Left cardiac atrium (tissue), 4 donors: ENCODE data around the gene SEL1L2. TPM values are rescaled to one million over a fixed set of nuclear protein-coding genes. Genes with fewer than 3 reads are reported as not detected.
"Not testable (repeated sequence)": the region's sequence is repeated elsewhere in the genome, so short reads cannot be mapped to it uniquely, and the experiment has no call there.

Experiments
- ATAC-seq, 2 donors: fragments of 200-7000 bp; cut with Tn5 transposase; one replicate each; pipeline ENCODE4 v1.9.1; 2020; ENCODE audit warnings: mild to moderate bottlenecking in 2 of 2, moderate library complexity in 2 of 2
- DNase-seq: peaks from one replicate; pipeline ENCODE4 v3.0.0-alpha.2; 2020
- intact Hi-C, 2 donors: fragments of 100-400 bp; cut with DNase I; formaldehyde crosslinking; loops; one replicate each; pipeline versions ENCODE4 v1.14.1 to v1.15.1; 2022 to 2023
- long read RNA-seq: library from polyadenylated mRNA; unstranded; transcript quantifications from one replicate; pipeline ENCODE4 v2.0.0, GENCODE V29; 2021
- total RNA-seq, 2 donors: library from RNA; stranded (reverse); fragmentation: NEBNext Ultra II Directional; extraction: Animal tissue kit (Norgen Biotek cat#: 25700); gene quantifications; one replicate each; pipeline ENCODE4 v1.2.1, GENCODE V29; 2021
- donor health status: DM: no; HTN: yes; CAD: no.
- donor health status: DM: no; HTN: yes; CAD: no; lungs with severe emphysema.
- donor health status: DM: yes; HTN: yes; CAD: no.
- donor health status: Dilated cardiomyopathy.

The SEL1L2 gene
- total RNA-seq, result under 1 TPM in 1 of 2 donors, not detected in 1; 0.91 TPM
- long read RNA-seq, result 0 reads

GRCh38 chr20:13990465-13990864 is at the start of gene SEL1L2:
SEL1L2 (minus strand) TSS chr20:13990614; CDS start chr20:13990534, 80 bp downstream.
- intact Hi-C loops, result no loop called here
- ATAC-seq, result no peak

GRCh38 chr20:14036567-14036966 is 46.2 kb upstream of the SEL1L2 start:
- ATAC-seq, result no peak
- no peak for DNase-seq
- intact Hi-C loops, result no loop called here

More at GRCh38 chr20:13990465-13990864, at the start of gene SEL1L2:
- DNase-seq, result no peak

GRCh38 chr20:14033310-14033709 is 42.9 kb upstream of the SEL1L2 start:
- no peak for DNase-seq
- ATAC-seq, result no peak
- intact Hi-C loops, result no loop called here

- DNase-seq (no peak), ATAC-seq (no peak)
- intact Hi-C loops, result no loop called here
Observed at GRCh38 chr20:14030991-14031390, 40.6 kb upstream of the SEL1L2 start.

GRCh38 chr20:14012671-14013070 is 22.3 kb upstream of the SEL1L2 start:
- intact Hi-C loops, result no loop called here
- ATAC-seq (no peak), DNase-seq (no peak)

GRCh38 chr20:14009208-14009607 is 18.8 kb upstream of the SEL1L2 start:
- ATAC-seq (no peak), DNase-seq (no peak)

GRCh38 chr20:14005996-14006395 is 15.6 kb upstream of the SEL1L2 start:
- DNase-seq (no peak), ATAC-seq (no peak)
- intact Hi-C loops, result no loop called here

More at GRCh38 chr20:14009208-14009607, 18.8 kb upstream of the SEL1L2 start:
- intact Hi-C loops, result no loop called here

- DNase-seq, result no peak
- ATAC-seq, result no peak
- intact Hi-C loops, result no loop called here
Observed at GRCh38 chr20:14000917-14001316, 10.5 kb upstream of the SEL1L2 start.

GRCh38 chr20:13996265-13996664 is 5.9 kb upstream of the SEL1L2 start:
- intact Hi-C loops, result no loop called here
- ATAC-seq, result no peak
- DNase-seq, result no peak

GRCh38 chr20:13995841-13996240 is 5.4 kb upstream of the SEL1L2 start:
- ATAC-seq (peak; percentile 56 to 70), DNase-seq (peak; percentile 38)
- intact Hi-C loops, result no loop called here

GRCh38 chr20:13995086-13995665 is 4.8 kb upstream of the SEL1L2 start, which contains the start of gene MACROD2:
MACROD2 (plus strand) TSS chr20:13995516.
- DNase-seq (peak; percentile 94), ATAC-seq (peak; percentile 98 to 99)
- intact Hi-C loops, result no loop called here

GRCh38 chr20:13991955-13992354 is 1.5 kb upstream of the SEL1L2 start:
- DNase-seq, intact Hi-C loops, ATAC-seq: not testable (repeated sequence)

- intact Hi-C loops, result no loop called here
Observed at GRCh38 chr20:13991311-13991710, 897 bp upstream of the SEL1L2 start.

GRCh38 chr20:13984211-13984610 is 6.2 kb downstream of the SEL1L2 start:
- DNase-seq (no peak), ATAC-seq (no peak)
- intact Hi-C loops, result no loop called here

More at GRCh38 chr20:13991311-13991710, 897 bp upstream of the SEL1L2 start:
- DNase-seq, result no peak
- ATAC-seq, result no peak

GRCh38 chr20:13960525-13960924 is 29.9 kb downstream of the SEL1L2 start:
- intact Hi-C loops, result no loop called here
- DNase-seq, result no peak
- no peak for ATAC-seq

GRCh38 chr20:13960119-13960518 is 30.3 kb downstream of the SEL1L2 start:
- intact Hi-C loops, result no loop called here
- no peak for ATAC-seq
- no peak for DNase-seq

- DNase-seq (no peak), ATAC-seq (no peak)
- intact Hi-C loops, result no loop called here
Observed at GRCh38 chr20:13953227-13953626, 37.2 kb downstream of the SEL1L2 start.

GRCh38 chr20:13947719-13948118 is 42.7 kb downstream of the SEL1L2 start:
- intact Hi-C loops, result no loop called here
- no peak for DNase-seq
- no peak for ATAC-seq

- intact Hi-C loops, result no loop called here
- no peak for ATAC-seq
- DNase-seq, result no peak
Observed at GRCh38 chr20:13941031-13941430, 49.4 kb downstream of the SEL1L2 start.

GRCh38 chr20:13936781-13937576 is 53.4 kb downstream of the SEL1L2 start:
- no peak for ATAC-seq
- no peak for DNase-seq
- intact Hi-C loops, result no loop called here
